ENCODE measurements around the gene NAP1L1. TPM values are rescaled to one million over a fixed set of nuclear protein-coding genes. Genes with fewer than 3 reads are reported as not detected.

NAP1L1 gene
- 608 to 678 TPM (median 655 TPM) in 5 replicates for total RNA-seq (2022; extraction: Qiagen RNA extraction; ENCODE audit: low read depth)

GRCh38 chr12:76083904-76084862 lies at the start of gene NAP1L1:
Gene NAP1L1, minus strand, starts transcription at chr12:76084685. Its CDS starts 10,466 bp downstream, at chr12:76074219.

GRCh38 chr12:76031414-76032042 lies 53.0 kb downstream of the NAP1L1 start, which contains the start of gene PHLDA1:
Gene PHLDA1, minus strand, starts transcription at chr12:76031776.

Other genes starting within 250 kb of the NAP1L1 start
- gene PHLDA1, start 52.9 kb downstream of the NAP1L1 start, total RNA-seq (2022; extraction: Qiagen RNA extraction; ENCODE audit: low read depth) = 43.8 to 64.2 TPM (median 56.1 TPM) in 5 replicates

Data from A549 treated with CpdA at 1 μM for 4 hours (cell line).